Measurements from ENCODE around the gene OR2T27. TPM values are rescaled to one million over a fixed set of nuclear protein-coding genes. Genes with fewer than 3 reads are reported as not detected.
"Not testable (repeated sequence)": the region's sequence is repeated elsewhere in the genome, so short reads cannot be mapped to it uniquely, and the experiment has no call there.

Gene OR2T27, protein sequence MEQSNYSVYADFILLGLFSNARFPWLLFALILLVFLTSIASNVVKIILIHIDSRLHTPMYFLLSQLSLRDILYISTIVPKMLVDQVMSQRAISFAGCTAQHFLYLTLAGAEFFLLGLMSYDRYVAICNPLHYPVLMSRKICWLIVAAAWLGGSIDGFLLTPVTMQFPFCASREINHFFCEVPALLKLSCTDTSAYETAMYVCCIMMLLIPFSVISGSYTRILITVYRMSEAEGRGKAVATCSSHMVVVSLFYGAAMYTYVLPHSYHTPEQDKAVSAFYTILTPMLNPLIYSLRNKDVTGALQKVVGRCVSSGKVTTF
- not detected in 2 replicates for total RNA-seq (ENCODE audit: low replicate concordance)

GRCh38 chr1:248655354-248655753 is at the start of gene OR2T27:
TSS of gene OR2T27 (minus strand) at chr1:248655528. CDS start at chr1:248650884, 4,644 bp downstream.
- DNase-seq (ENCODE audit: low read depth); H3K4me3 ChIP-seq (ENCODE audit: low read depth, low read length): not testable (repeated sequence)

GRCh38 chr1:248704606-248705005 is 49.3 kb upstream of the OR2T27 start:
- TF ChIP-seq CTCF (IDR thresholded peaks at IDR 0.05; ENCODE audit: insufficient read depth, low read length), result no peak
- DNase-seq (ENCODE audit: low read depth), result no peak
- H3K4me3 ChIP-seq (ENCODE audit: low read depth, low read length), result no peak overlapping the region

DNA sequence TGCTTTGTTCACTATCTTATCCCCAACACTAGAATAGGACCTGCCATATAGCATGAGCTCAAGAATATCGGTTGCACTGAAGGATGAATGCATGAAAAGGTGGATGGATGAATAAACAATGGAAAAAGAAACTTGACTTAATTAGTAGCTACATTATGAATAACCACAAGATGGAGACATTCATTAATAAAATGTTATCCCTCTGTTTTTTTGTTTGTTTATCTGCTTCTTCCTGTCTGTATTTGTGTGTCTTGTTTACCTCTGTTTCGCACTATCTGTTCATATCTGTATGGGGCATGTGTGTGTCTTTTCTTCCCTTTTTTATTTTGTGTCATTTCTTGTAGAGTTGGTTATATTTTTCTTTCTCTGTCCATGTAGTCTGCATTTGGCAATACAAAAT is 48.3 kb upstream of the OR2T27 start:
- no peak overlapping the region for H3K4me3 ChIP-seq (ENCODE audit: low read depth, low read length)
- TF ChIP-seq CTCF (IDR thresholded peaks at IDR 0.05; ENCODE audit: insufficient read depth, low read length), result no peak
- DNase-seq (ENCODE audit: low read depth), result no peak

- no peak within 1 kb of the TSS for H3K4me3 ChIP-seq (ENCODE audit: low read depth, low read length)
- no peak for DNase-seq (ENCODE audit: low read depth)
- TF ChIP-seq CTCF (IDR thresholded peaks at IDR 0.05; ENCODE audit: insufficient read depth, low read length), result no peak
These were observed 47.4 kb upstream of the OR2T27 start, which contains the start of gene OR14I1 for GRCh38 chr1:248702714-248703113. TSS of gene OR14I1 (minus strand) at chr1:248702766.

DNA sequence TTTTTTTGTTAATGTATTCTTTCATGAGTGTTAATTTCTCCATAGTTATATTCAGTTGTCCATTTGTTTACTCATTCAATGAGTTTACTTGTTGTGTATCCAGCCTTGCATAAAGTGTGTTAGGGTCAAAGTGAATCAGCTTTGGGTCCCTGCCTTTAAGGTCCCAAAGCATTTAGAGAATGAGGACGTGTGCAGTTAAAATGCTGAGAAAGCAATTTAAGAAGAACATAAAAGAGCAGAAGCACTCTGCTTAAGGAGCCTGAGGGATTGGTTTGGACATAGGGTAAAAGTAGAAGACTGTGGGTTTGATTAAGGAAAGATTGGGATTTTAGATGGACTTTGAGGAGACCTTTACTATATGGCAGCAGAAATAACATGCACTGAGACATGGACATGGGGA is 43.8 kb upstream of the OR2T27 start:
- TF ChIP-seq CTCF (IDR thresholded peaks at IDR 0.05; ENCODE audit: insufficient read depth, low read length), result no peak
- no peak for DNase-seq (ENCODE audit: low read depth)
- H3K4me3 ChIP-seq (ENCODE audit: low read depth, low read length), result no peak overlapping the region

GRCh38 chr1:248697907-248698306 is 42.6 kb upstream of the OR2T27 start:
- DNase-seq (ENCODE audit: low read depth), result no peak
- TF ChIP-seq CTCF (IDR thresholded peaks at IDR 0.05; ENCODE audit: insufficient read depth, low read length), result no peak
- H3K4me3 ChIP-seq (ENCODE audit: low read depth, low read length), result no peak overlapping the region

- TF ChIP-seq CTCF (IDR thresholded peaks at IDR 0.05; ENCODE audit: insufficient read depth, low read length), result no peak
- H3K4me3 ChIP-seq (ENCODE audit: low read depth, low read length), result no peak overlapping the region
- no peak for DNase-seq (ENCODE audit: low read depth)
These were observed 41.4 kb upstream of the OR2T27 start for GRCh38 chr1:248696774-248697173.
